Measurements from ENCODE around the gene ZBTB8B. TPM values are rescaled to one million over a fixed set of nuclear protein-coding genes. Genes with fewer than 3 reads are reported as not detected.

ZBTB8B gene
- total RNA-seq, 1 experiment from 2014 or later: not detected

DNA sequence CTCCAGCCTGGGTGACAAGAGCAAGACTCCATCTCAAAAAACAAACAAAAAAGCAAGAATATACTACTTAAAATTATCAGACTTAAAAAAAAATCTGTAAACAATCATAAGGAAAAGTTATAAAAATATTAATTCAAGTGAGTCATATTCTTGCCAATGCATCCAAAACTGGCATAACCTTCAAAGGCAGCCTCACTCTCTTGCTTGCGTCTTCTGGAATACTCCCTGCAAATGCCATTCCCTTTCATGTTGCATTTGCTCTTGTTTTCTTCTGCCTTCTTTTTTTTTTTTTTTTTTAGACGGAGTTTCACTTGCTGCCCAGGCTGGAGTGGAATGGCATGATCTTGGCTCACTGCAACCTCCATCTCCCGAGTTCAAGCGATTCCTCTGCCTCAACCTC is 42.1 kb downstream of the ZBTB8B start:
- POLR2A ChIA-PET: interaction anchor here (0.6 kb wide), 1 partner anchor 10 kb away, joined by 4 read pairs; no protein-coding TSS in a partner anchor
- no TSS peak for BruUV-seq (replicated peaks)
- no peak overlapping the region for H3K27ac Mint-ChIP-seq (ENCODE audit: low read depth, unreplicated experiment)
- no peaks in the 10 kb centered on the region for H3K36me3 Mint-ChIP-seq (ENCODE audit: insufficient read depth, unreplicated experiment)
- no peak overlapping the region for H3K4me3 Mint-ChIP-seq (ENCODE audit: unreplicated experiment)
- CTCF ChIA-PET: interaction anchor here (0.5 to 4.7 kb wide), 2 partner anchors 13 to 43 kb away, joined by 4 to 21 read pairs; no protein-coding TSS in a partner anchor
- H3K27me3 Mint-ChIP-seq (ENCODE audit: insufficient read depth, unreplicated experiment): no peaks in the 10 kb centered on the region
- TF ChIP-seq, protein P1, sequence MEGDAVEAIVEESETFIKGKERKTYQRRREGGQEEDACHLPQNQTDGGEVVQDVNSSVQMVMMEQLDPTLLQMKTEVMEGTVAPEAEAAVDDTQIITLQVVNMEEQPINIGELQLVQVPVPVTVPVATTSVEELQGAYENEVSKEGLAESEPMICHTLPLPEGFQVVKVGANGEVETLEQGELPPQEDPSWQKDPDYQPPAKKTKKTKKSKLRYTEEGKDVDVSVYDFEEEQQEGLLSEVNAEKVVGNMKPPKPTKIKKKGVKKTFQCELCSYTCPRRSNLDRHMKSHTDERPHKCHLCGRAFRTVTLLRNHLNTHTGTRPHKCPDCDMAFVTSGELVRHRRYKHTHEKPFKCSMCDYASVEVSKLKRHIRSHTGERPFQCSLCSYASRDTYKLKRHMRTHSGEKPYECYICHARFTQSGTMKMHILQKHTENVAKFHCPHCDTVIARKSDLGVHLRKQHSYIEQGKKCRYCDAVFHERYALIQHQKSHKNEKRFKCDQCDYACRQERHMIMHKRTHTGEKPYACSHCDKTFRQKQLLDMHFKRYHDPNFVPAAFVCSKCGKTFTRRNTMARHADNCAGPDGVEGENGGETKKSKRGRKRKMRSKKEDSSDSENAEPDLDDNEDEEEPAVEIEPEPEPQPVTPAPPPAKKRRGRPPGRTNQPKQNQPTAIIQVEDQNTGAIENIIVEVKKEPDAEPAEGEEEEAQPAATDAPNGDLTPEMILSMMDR (IDR thresholded peaks at IDR 0.05; ENCODE audit: unreplicated experiment): no peak
- peaks cover 2% of the 10 kb centered on the region for H3K4me1 Mint-ChIP-seq (ENCODE audit: insufficient read depth, unreplicated experiment)
- DNase-seq (ENCODE audit: unreplicated experiment): no peak
- intact Hi-C loops (cut with micrococcal nuclease): no loop called here
- H3K9me3 Mint-ChIP-seq (ENCODE audit: unreplicated experiment): no peaks in the 10 kb centered on the region

DNA sequence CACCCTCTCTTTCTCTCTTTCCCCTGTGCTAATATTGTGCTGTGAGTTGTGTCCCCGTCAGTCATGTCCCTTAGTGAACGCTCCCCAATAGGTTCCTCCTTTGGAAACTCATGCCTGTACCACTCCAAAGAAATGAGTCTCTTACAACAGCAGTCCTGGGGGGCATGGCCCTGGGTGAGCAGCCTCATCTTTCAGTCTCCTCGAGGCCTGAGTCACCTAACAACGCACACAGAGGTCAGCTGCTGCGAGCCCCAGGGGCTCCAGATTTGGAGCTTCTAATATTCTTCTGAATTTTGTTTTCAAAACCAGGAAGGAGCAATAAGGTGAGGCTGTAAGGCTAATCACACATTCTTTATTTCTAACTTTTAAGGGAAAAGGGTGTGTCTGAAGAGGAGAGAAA is 43.9 kb downstream of the ZBTB8B start:
- no peak for DNase-seq (ENCODE audit: unreplicated experiment)
- TF ChIP-seq, protein P1 (IDR thresholded peaks at IDR 0.05; ENCODE audit: unreplicated experiment): no peak
- Mint-ChIP-seq H3K9me3 (ENCODE audit: unreplicated experiment) (no peaks in the 10 kb centered on the region), H3K4me1 (ENCODE audit: insufficient read depth, unreplicated experiment) (no peaks in the 10 kb centered on the region), H3K27ac (ENCODE audit: low read depth, unreplicated experiment) (no peak overlapping the region), H3K4me3 (ENCODE audit: unreplicated experiment) (no peak overlapping the region), H3K36me3 (ENCODE audit: insufficient read depth, unreplicated experiment) (no peaks in the 10 kb centered on the region), H3K27me3 (ENCODE audit: insufficient read depth, unreplicated experiment) (no peaks in the 10 kb centered on the region)
- no TSS peak for BruUV-seq (replicated peaks)
- intact Hi-C loops (cut with micrococcal nuclease): no loop called here
- POLR2A ChIA-PET: no interaction called here
- CTCF ChIA-PET: interaction anchor here (4.7 kb wide), 1 partner anchor 12 kb away, joined by 21 read pairs; no protein-coding TSS in a partner anchor

DNA sequence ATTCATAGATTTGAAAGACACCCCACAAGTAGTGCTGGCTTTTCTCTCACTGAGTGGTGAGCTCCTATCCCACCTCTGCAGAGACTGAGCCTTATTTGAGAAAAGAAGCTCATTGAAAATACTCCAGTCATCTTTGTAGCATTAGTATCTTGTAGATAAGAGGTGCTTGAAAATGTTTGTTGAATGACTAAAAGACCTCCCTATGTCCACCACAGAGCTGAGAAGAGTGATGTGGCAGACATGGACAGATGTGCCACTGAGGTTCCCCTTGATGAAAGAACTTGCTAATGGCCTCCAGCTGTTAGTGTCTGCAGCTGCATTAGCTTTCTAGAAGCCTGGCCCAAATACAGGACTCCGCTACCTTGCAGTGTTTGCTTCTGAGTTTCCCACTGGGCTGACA is 45.1 kb downstream of the ZBTB8B start:
- DNase-seq (ENCODE audit: unreplicated experiment): no peak
- TF ChIP-seq, protein P1 (IDR thresholded peaks at IDR 0.05; ENCODE audit: unreplicated experiment): no peak
- H3K9me3 Mint-ChIP-seq (ENCODE audit: unreplicated experiment): no peaks in the 10 kb centered on the region
- ChIA-PET POLR2A (no interaction called here), CTCF (interaction anchor here (0.6 to 4.7 kb wide), 2 partner anchors 10 to 90 kb away, joined by 4 to 21 read pairs; no protein-coding TSS in a partner anchor)
- H3K36me3 Mint-ChIP-seq (ENCODE audit: insufficient read depth, unreplicated experiment): no peaks in the 10 kb centered on the region
- no TSS peak for BruUV-seq (replicated peaks)
- no peaks in the 10 kb centered on the region for H3K4me1 Mint-ChIP-seq (ENCODE audit: insufficient read depth, unreplicated experiment)
- intact Hi-C loops (cut with micrococcal nuclease): no loop called here
- H3K27ac Mint-ChIP-seq (ENCODE audit: low read depth, unreplicated experiment): no peak overlapping the region
- no peak overlapping the region for H3K4me3 Mint-ChIP-seq (ENCODE audit: unreplicated experiment)
- no peaks in the 10 kb centered on the region for H3K27me3 Mint-ChIP-seq (ENCODE audit: insufficient read depth, unreplicated experiment)

Other genes starting within 250 kb of the ZBTB8B start
- 22.2 and 27.3 TPM in 2 replicates for gene TMEM234, start 242.7 kb upstream of the ZBTB8B start, total RNA-seq (2022)
- 253 and 259 TPM in 2 replicates for gene EIF3I, start 242.7 kb upstream of the ZBTB8B start, total RNA-seq (2022)
- gene FAM167B, start 217.8 kb upstream of the ZBTB8B start, total RNA-seq (2022): 0.34 TPM in 1 of 2 replicates, not detected in the other
- not detected in 2 replicates for gene LCK, start 213.8 kb upstream of the ZBTB8B start, total RNA-seq (2022)
- 39.7 and 62.9 TPM in 2 replicates for gene HDAC1, start 173.0 kb upstream of the ZBTB8B start, total RNA-seq (2022)
- gene MARCKSL1, start 128.8 kb upstream of the ZBTB8B start, total RNA-seq (2022): 0.65 and 1.0 TPM in 2 replicates
- 13.4 and 19.0 TPM in 2 replicates for gene FAM229A, start 102.6 kb upstream of the ZBTB8B start, total RNA-seq (2022)
- gene TSSK3, start 102.5 kb upstream of the ZBTB8B start, total RNA-seq (2022): 2.0 and 2.3 TPM in 2 replicates
- gene BSDC1, start 70.6 kb upstream of the ZBTB8B start, total RNA-seq (2022): 52.6 and 56.2 TPM in 2 replicates
- 11.5 and 15.1 TPM in 2 replicates for gene ZBTB8A, start 74.4 kb downstream of the ZBTB8B start, total RNA-seq (2022)
- gene ZBTB8OS, start 185.5 kb downstream of the ZBTB8B start, total RNA-seq (2022): 66.2 and 81.1 TPM in 2 replicates
- 165 and 179 TPM in 2 replicates for gene RBBP4, start 186.1 kb downstream of the ZBTB8B start, total RNA-seq (2022)
- 1.1 and 1.9 TPM in 2 replicates for gene SYNC, start 237.7 kb downstream of the ZBTB8B start, total RNA-seq (2022)

All from MCF 10A (cell line).